Measurements from ENCODE around the gene SPOCD1. TPM values are rescaled to one million over a fixed set of nuclear protein-coding genes. Genes with fewer than 3 reads are reported as not detected.

The SPOCD1 gene
- total RNA-seq, 2 donors from 2014 or later = 21.6 TPM; not detected in 1

DNA sequence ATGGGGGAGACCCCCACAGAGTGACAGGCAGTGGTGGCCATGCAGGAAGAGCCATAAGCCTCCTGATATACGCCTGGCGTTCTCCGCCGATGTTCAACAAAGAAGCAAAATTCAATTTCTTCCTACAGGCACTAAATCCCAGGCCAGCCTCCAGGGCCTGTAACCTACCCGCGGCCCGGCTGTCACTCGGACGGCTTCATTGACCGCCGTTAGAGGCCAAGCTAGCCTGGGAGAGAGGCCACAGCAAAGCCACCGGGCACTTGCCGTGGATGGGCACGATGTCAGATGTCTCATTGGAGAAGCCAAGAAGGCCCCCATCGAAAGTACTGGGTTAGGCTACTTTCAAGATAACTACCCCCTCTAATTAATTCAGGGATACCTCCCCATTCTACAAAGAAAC, 61.4 kb downstream of the SPOCD1 start:
- H3K27me3 ChIP-seq (replicated peaks; ENCODE audit: insufficient read depth) = no peaks in the 10 kb centered on the region
- WGBS = 91% methylated on average over 15 of the region's 15 CpGs
- no peak overlapping the region for H3K27ac ChIP-seq
- H3K9me3 ChIP-seq = no peaks in the 10 kb centered on the region
- no peak for DNase-seq (ENCODE audit: low spot score)
- H3K4me3 ChIP-seq = no peak overlapping the region
- intact Hi-C loops (cut with DNase I) = no loop called here
- H3K36me3 ChIP-seq = no peaks in the 10 kb centered on the region
- no peak for TF ChIP-seq POLR2AphosphoS5 (IDR thresholded peaks at IDR 0.05)
- no peak for TF ChIP-seq POLR2A (IDR thresholded peaks at IDR 0.05)
- TF ChIP-seq, protein P1, sequence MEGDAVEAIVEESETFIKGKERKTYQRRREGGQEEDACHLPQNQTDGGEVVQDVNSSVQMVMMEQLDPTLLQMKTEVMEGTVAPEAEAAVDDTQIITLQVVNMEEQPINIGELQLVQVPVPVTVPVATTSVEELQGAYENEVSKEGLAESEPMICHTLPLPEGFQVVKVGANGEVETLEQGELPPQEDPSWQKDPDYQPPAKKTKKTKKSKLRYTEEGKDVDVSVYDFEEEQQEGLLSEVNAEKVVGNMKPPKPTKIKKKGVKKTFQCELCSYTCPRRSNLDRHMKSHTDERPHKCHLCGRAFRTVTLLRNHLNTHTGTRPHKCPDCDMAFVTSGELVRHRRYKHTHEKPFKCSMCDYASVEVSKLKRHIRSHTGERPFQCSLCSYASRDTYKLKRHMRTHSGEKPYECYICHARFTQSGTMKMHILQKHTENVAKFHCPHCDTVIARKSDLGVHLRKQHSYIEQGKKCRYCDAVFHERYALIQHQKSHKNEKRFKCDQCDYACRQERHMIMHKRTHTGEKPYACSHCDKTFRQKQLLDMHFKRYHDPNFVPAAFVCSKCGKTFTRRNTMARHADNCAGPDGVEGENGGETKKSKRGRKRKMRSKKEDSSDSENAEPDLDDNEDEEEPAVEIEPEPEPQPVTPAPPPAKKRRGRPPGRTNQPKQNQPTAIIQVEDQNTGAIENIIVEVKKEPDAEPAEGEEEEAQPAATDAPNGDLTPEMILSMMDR (IDR thresholded peaks at IDR 0.05) = no peak
- no peaks in the 10 kb centered on the region for H3K4me1 ChIP-seq (replicated peaks)

DNA sequence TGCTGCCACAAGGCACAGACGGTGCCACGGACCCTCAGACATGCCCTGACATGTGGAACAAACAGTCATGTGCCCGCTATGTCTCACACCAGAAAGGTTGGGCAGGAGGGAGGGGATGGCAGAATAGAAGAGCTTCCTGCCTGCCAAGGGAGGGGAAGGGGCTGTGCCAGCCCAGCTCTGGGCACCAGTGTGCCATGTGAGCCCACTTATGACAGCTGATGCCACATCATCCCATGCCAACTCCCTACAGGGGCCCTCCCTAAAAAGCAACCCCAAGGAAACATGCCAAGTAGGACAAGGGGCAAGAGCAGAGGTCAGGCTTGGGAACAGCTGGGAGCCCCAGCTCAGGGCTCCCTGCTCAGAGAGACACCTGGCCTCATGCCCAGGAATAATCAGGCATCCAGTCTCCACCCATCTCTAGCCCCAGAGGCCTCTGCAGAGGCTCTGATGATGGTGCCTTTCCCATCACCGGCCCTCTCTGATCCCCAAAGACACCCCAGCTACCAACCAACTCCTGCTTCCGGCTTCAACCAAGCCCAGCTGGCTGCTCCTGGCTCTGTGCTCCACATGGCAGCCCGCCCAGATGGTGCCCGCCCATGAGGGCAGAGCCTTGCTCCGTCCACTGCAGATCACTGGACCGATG, 62.0 kb downstream of the SPOCD1 start:
- H3K36me3 ChIP-seq = no peaks in the 10 kb centered on the region
- H3K27ac ChIP-seq = no peak overlapping the region
- WGBS = 57% methylated on average over 7 of the region's 9 CpGs
- no peak overlapping the region for H3K4me3 ChIP-seq
- H3K27me3 ChIP-seq (replicated peaks; ENCODE audit: insufficient read depth) = no peaks in the 10 kb centered on the region
- no peak for DNase-seq (ENCODE audit: low spot score)
- no peaks in the 10 kb centered on the region for H3K9me3 ChIP-seq
- TF ChIP-seq, protein P1 (IDR thresholded peaks at IDR 0.05) = no peak
- TF ChIP-seq POLR2A (IDR thresholded peaks at IDR 0.05) = no peak
- no peak for TF ChIP-seq POLR2AphosphoS5 (IDR thresholded peaks at IDR 0.05)
- intact Hi-C loops (cut with DNase I) = no loop called here
- H3K4me1 ChIP-seq (replicated peaks) = no peaks in the 10 kb centered on the region

DNA sequence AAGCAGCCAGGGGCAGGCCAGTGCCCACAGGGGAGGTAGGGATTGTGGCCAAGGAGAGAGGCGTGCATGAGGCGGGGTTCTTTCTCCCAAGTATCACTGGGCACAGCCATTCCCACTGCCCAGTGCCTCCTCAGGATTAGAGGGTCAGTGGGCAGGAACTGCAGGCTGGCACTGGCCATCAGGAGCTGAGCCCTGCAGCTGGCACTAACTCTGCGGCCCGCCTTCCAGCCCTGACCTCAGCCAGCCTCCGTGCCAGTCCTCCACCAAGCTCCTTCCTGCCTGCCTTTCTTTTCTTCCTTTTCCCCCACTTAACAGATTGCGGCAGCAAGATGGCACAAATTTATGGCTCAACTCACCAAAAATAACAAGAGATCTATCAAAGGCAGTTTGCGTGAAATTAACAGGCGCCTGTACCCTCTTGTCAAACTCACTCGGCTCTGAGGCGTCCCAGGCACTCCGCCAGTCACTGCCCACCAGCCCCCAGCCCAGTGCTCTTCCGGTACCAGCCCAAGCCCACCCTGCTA, 62.8 kb downstream of the SPOCD1 start:
- Histone ChIP-seq H3K4me1 (replicated peaks) (no peaks in the 10 kb centered on the region), H3K27ac (no peak overlapping the region), H3K9me3 (no peaks in the 10 kb centered on the region), H3K36me3 (no peaks in the 10 kb centered on the region), H3K4me3 (no peak overlapping the region), H3K27me3 (replicated peaks; ENCODE audit: insufficient read depth) (no peaks in the 10 kb centered on the region)
- TF ChIP-seq POLR2AphosphoS5 (IDR thresholded peaks at IDR 0.05) = no peak
- TF ChIP-seq POLR2A (IDR thresholded peaks at IDR 0.05) = no peak
- TF ChIP-seq, protein P1 (IDR thresholded peaks at IDR 0.05) = no peak
- no peak for DNase-seq (ENCODE audit: low spot score)
- intact Hi-C loops (cut with DNase I) = no loop called here
- whole genome bisulfite sequencing = 69% methylated on average over 12 of the region's 12 CpGs

DNA sequence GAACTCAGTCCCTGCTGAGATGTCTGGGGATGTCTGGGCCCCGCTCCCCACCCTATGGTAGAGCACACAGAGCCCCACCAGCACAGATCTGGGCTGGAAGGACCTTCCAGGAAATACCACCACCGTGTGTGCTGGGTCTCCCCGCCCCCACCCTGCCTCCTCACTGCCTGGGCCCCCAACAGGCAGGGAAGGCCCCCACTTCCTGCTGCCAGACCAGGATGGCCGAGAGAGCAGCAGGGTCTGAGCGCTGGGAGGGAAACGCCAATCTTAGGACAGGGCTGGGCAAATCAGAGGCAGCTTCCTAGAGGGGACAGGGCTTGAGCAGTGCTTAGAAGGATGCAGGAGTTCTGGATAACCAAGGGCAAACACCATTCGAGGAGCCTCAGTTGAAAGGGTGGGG, 63.6 kb downstream of the SPOCD1 start:
- H3K9me3 ChIP-seq = no peaks in the 10 kb centered on the region
- DNase-seq (ENCODE audit: low spot score) = no peak
- WGBS = 81% methylated on average over 4 of the region's 7 CpGs
- no peaks in the 10 kb centered on the region for H3K4me1 ChIP-seq (replicated peaks)
- no peak for TF ChIP-seq POLR2A (IDR thresholded peaks at IDR 0.05)
- TF ChIP-seq, protein P1 (IDR thresholded peaks at IDR 0.05) = no peak
- no peak for TF ChIP-seq POLR2AphosphoS5 (IDR thresholded peaks at IDR 0.05)
- H3K36me3 ChIP-seq = no peaks in the 10 kb centered on the region
- no peaks in the 10 kb centered on the region for H3K27me3 ChIP-seq (replicated peaks; ENCODE audit: insufficient read depth)
- H3K27ac ChIP-seq = no peak overlapping the region
- no peak overlapping the region for H3K4me3 ChIP-seq
- intact Hi-C loops (cut with DNase I) = no loop called here

DNA sequence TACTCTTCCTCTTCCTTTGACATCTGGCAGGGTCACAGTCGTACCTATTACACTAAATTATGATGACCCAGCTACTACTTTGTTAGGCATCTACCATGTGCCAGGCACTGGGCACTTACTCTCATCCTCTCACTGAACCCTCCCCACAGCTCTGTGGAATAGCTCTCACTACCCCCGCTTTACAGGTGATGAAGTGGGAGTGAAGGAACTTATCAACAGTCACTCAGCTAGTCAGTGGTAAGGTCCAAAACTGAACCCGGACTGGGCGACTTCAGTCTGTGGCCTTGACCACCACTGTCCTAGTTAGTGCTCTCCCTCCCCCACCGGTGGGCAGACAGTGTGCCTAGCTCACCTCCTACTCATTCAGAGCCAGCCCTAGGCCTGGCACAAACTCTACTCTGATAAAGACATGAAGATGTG, 64.0 kb downstream of the SPOCD1 start:
- Histone ChIP-seq H3K36me3 (no peaks in the 10 kb centered on the region), H3K4me3 (no peak overlapping the region), H3K9me3 (no peaks in the 10 kb centered on the region), H3K27me3 (replicated peaks; ENCODE audit: insufficient read depth) (no peaks in the 10 kb centered on the region), H3K27ac (no peak overlapping the region), H3K4me1 (replicated peaks) (no peaks in the 10 kb centered on the region)
- TF ChIP-seq POLR2AphosphoS5 (IDR thresholded peaks at IDR 0.05) = no peak
- TF ChIP-seq, protein P1 (IDR thresholded peaks at IDR 0.05) = no peak
- 87% methylated on average over 5 of the region's 5 CpGs for WGBS
- no peak for DNase-seq (ENCODE audit: low spot score)
- intact Hi-C loops (cut with DNase I) = no loop called here

All from prostate gland (tissue), 2 donors.